H9 (cell line): Measurements from ENCODE around the gene CRACR2B. TPM values are rescaled to one million over a fixed set of nuclear protein-coding genes. Genes with fewer than 3 reads are reported as not detected.

Source experiments
- DNase-seq: peaks from one replicate; pipeline ENCODE4 v3.0.0-alpha.2; 2017
- H2AFZ ChIP-seq: one replicate; pipeline ENCODE4 v1.6.1; 2013; ENCODE audit warnings: mild to moderate bottlenecking, low read length, control low read depth, moderate library complexity
- H2AK5ac ChIP-seq: 2 replicates; pipeline ENCODE4 v1.6.1; 2013; ENCODE audit warnings: low read length, control low read depth, mixed read lengths; ENCODE audit not compliant: insufficient read length
- H2BK120ac ChIP-seq: one replicate; pipeline ENCODE4 v1.6.1; 2013; ENCODE audit warnings: low read depth, mild to moderate bottlenecking, low read length, control low read depth, inconsistent platforms; ENCODE audit not compliant: poor library complexity, severe bottlenecking
- H2BK12ac ChIP-seq: 2 replicates; pipeline ENCODE4 v1.6.1; 2013; ENCODE audit warnings: low read length, control low read depth, mixed read lengths, low read depth; ENCODE audit not compliant: insufficient read length
- H2BK15ac ChIP-seq: 2 replicates; pipeline ENCODE4 v1.6.1; 2013; ENCODE audit warnings: low read depth, low read length, control low read depth
- H2BK20ac ChIP-seq: one replicate; pipeline ENCODE4 v1.6.1; 2013; ENCODE audit warnings: low read depth, mild to moderate bottlenecking, low read length, control low read depth, inconsistent platforms; ENCODE audit not compliant: poor library complexity, severe bottlenecking
- H2BK5ac ChIP-seq: 2 replicates; pipeline ENCODE4 v1.6.1; 2013; ENCODE audit warnings: low read length, control low read depth, mixed read lengths; ENCODE audit not compliant: insufficient read length
- H3K14ac ChIP-seq: 2 replicates; pipeline ENCODE4 v1.6.1; 2013; ENCODE audit warnings: low read length, control low read depth; ENCODE audit not compliant: insufficient read depth
- H3K18ac ChIP-seq: 2 replicates; pipeline ENCODE4 v1.6.1; 2013; ENCODE audit warnings: low read depth, mild to moderate bottlenecking, mixed read lengths, low read length, control low read depth; ENCODE audit not compliant: insufficient read length
- H3K23ac ChIP-seq: 2 replicates; pipeline ENCODE4 v1.6.1; 2013; ENCODE audit warnings: low read length, control low read depth, mixed read lengths, low read depth; ENCODE audit not compliant: insufficient read length
- H3K23me2 ChIP-seq: 2 replicates; pipeline ENCODE4 v1.6.1; 2013; ENCODE audit warnings: low read depth, mild to moderate bottlenecking, mixed read lengths, low read length, control low read depth; ENCODE audit not compliant: insufficient read length, poor library complexity, severe bottlenecking
- H3K27ac ChIP-seq: 2 replicates; pipeline ENCODE4 v1.5.1; 2013; ENCODE audit warnings: low read length, control low read depth, mixed read lengths, low read depth; ENCODE audit not compliant: insufficient read length
- H3K27me3 ChIP-seq: 2 replicates; pipeline ENCODE4 v1.6.1; 2013; ENCODE audit warnings: low read length, control low read depth, inconsistent platforms; ENCODE audit not compliant: insufficient read depth
- H3K4ac ChIP-seq: 2 replicates; pipeline ENCODE4 v1.6.1; 2013; ENCODE audit warnings: low read depth, mild to moderate bottlenecking, control low read depth, inconsistent platforms, low read length, moderate library complexity
- H3K4me1 ChIP-seq: 2 replicates; pipeline ENCODE4 v1.6.1; 2013; ENCODE audit warnings: low read length, control low read depth, inconsistent platforms; ENCODE audit not compliant: insufficient read depth
- H3K4me2 ChIP-seq: 2 replicates; pipeline ENCODE4 v1.6.1; 2013; ENCODE audit warnings: low read length, control low read depth, mixed read lengths; ENCODE audit not compliant: insufficient read length, insufficient read depth
- H3K56ac ChIP-seq: 2 replicates; pipeline ENCODE4 v1.6.1; 2013; ENCODE audit warnings: low read depth, mild to moderate bottlenecking, mixed read lengths, low read length, control low read depth; ENCODE audit not compliant: insufficient read length
- H3K79me1 ChIP-seq: 2 replicates; pipeline ENCODE4 v1.6.1; 2013; ENCODE audit warnings: low read depth, mild to moderate bottlenecking, moderate library complexity, low read length, control low read depth, inconsistent platforms; ENCODE audit not compliant: insufficient read depth, poor library complexity, severe bottlenecking
- H3K79me2 ChIP-seq: 2 replicates; pipeline ENCODE4 v1.6.1; 2013; ENCODE audit warnings: low read length, control low read depth, inconsistent platforms; ENCODE audit not compliant: insufficient read depth
- H3K9ac ChIP-seq: 2 replicates; pipeline ENCODE4 v1.6.1; 2013; ENCODE audit warnings: low read length, control low read depth, mixed read lengths; ENCODE audit not compliant: insufficient read length; ENCODE audit errors: extremely low read depth
- H3K9me3 ChIP-seq: one replicate; pipeline ENCODE4 v1.6.1; 2013; ENCODE audit warnings: low read depth, low read length, inconsistent platforms; ENCODE audit not compliant: control insufficient read depth
- H3T11ph ChIP-seq: one replicate; pipeline ENCODE4 v1.6.1; 2013; ENCODE audit warnings: mild to moderate bottlenecking, low read length, control low read depth, inconsistent platforms
- H4K20me1 ChIP-seq: one replicate; pipeline ENCODE4 v1.6.1; 2013; ENCODE audit not compliant: control insufficient read depth, insufficient read length, insufficient read depth
- H4K5ac ChIP-seq: 2 replicates; pipeline ENCODE4 v1.6.1; 2013; ENCODE audit warnings: low read depth, mild to moderate bottlenecking, mixed read lengths, low read length, control low read depth; ENCODE audit not compliant: insufficient read length
- H4K8ac ChIP-seq: replicated peaks from 2 replicates; pipeline ENCODE4 v1.6.1; 2013; ENCODE audit warnings: low read length, control low read depth, mixed read lengths, low read depth; ENCODE audit not compliant: insufficient read length
- H4K91ac ChIP-seq: 2 replicates; pipeline ENCODE4 v1.6.1; 2013; ENCODE audit warnings: low read depth, mild to moderate bottlenecking, moderate library complexity, mixed read lengths, low read length, control low read depth; ENCODE audit not compliant: insufficient read length
- H3K27ac Mint-ChIP-seq, 3 experiments: 2 replicates in 2 of 3; 3 replicates in 1 of 3; pipeline ENCODE4 v1.8.0; 2020 to 2021; ENCODE audit warnings: mixed read lengths in 3 of 3, mild to moderate bottlenecking in 1 of 3, moderate library complexity in 1 of 3
- H3K27me3 Mint-ChIP-seq: 2 replicates; pipeline ENCODE4 v1.8.0; 2021; ENCODE audit warnings: low read depth, mild to moderate bottlenecking, moderate library complexity, mixed read lengths
- H3K36me3 Mint-ChIP-seq, 3 experiments: 2 replicates in 2 of 3; 3 replicates in 1 of 3; pipeline ENCODE4 v1.8.0; 2020 to 2021; ENCODE audit warnings: low read depth in 3 of 3, mixed read lengths in 3 of 3; ENCODE audit not compliant: insufficient read depth in 1 of 3
- H3K4me1 Mint-ChIP-seq, 2 experiments: 2 replicates each; pipeline ENCODE4 v1.8.0; 2020; ENCODE audit warnings: mixed read lengths in 2 of 2
- H3K4me3 Mint-ChIP-seq, 2 experiments: 2 replicates in 1 of 2; 3 replicates in 1 of 2; pipeline ENCODE4 v1.8.0; 2020 to 2021; ENCODE audit warnings: mild to moderate bottlenecking in 2 of 2, mixed read lengths in 2 of 2, moderate library complexity in 1 of 2
- H3K9me3 Mint-ChIP-seq, 2 experiments: 2 replicates in 1 of 2; 3 replicates in 1 of 2; pipeline ENCODE4 v1.8.0; 2020; ENCODE audit warnings: mild to moderate bottlenecking in 2 of 2, mixed read lengths in 2 of 2, moderate library complexity in 1 of 2
- WGBS: extraction: QIAGEN DNeasy Blood & Tissue Kit; methylation state at CpG from one replicate; pipeline ENCODE4 v1.1.7; 2013; ENCODE audit warnings: missing lambda C conversion rate, low lambda C conversion rate, mixed read lengths; ENCODE audit not compliant: insufficient read length; ENCODE audit errors: extremely low coverage; 5-methylcytosine and 5-hydroxymethylcytosine counted together
- total RNA-seq: library from RNA; stranded (reverse); gene quantifications from 2 replicates; pipeline ENCODE4 v1.2.1, GENCODE V29; 2021
- TF ChIP-seq, protein P1 (sequence below): fragments of 200-600 bp; sonication (generic); conservative IDR thresholded peaks from 3 replicates; pipeline ENCODE4 v1.8.0; 2021; ENCODE audit warnings: antibody characterized with exemption, mild to moderate bottlenecking

CRACR2B gene
- total RNA-seq, 1 experiment from 2014 or later, result 29.0 TPM

DNA sequence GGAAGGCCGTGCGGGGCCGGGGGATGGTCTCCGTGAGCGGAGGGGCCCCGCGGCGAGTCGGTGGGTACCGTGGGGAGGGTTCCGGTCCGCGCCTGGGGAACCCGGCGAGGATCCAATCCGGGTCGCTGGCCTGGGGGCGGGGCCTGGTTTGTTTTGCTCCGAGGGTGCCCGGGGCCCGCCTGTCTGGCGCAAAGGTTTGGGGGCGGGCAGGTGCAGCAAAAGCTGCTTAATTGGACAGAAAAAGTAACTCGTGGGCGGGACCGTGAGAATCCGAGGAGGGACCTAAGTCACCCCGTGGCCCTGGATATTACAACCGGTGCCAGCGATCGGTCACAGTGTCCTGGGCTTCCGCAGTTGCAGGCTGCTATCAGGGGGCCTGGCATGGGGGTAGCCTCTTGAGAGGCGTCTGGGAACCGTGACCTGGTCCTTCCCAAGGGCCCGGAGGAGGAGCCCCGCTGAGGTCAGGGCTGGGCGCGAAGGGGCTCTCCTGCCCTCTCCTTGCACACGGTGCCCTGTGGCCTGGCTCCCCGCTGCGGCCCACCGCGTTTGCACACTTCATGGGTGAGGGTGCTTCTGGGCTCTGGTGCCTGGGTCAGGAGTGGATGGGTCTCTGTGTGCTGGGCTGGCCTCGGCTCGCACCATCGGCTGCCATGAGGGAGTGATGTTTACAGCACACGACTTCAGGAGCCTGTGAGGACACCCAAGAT lies 7.6 kb upstream of the CRACR2B start:
- Histone ChIP-seq H3K9ac (no peak overlapping the region), H2BK5ac (no peak overlapping the region), H2AK5ac (no peak overlapping the region), H3K23me2 (peaks cover 5% of the 10 kb centered on the region), H4K8ac (no peak overlapping the region), H3K4me2 (peak overlapping the region; percentile 46), H3K56ac (no peak overlapping the region), H3K9me3 (no peaks in the 10 kb centered on the region), H2BK120ac (no peak overlapping the region), H2BK15ac (no peak overlapping the region), H4K20me1 (no peaks in the 10 kb centered on the region), H3K18ac (no peak overlapping the region), H4K5ac (no peak overlapping the region), H3K79me1 (no peaks in the 10 kb centered on the region), H2AFZ (no peak overlapping the region), H3K4me1 (no peaks in the 10 kb centered on the region), H3K79me2 (no peaks in the 10 kb centered on the region), H3T11ph (no peak overlapping the region), H3K14ac (no peak overlapping the region; the same call in 1 of the 2 replicates), H2BK20ac (no peak overlapping the region), H3K23ac (no peak overlapping the region), H3K27me3 (no peaks in the 10 kb centered on the region), H2BK12ac (no peak overlapping the region), H3K4ac (no peak overlapping the region), H4K91ac (no peak overlapping the region), H3K27ac (no peak overlapping the region)
- TF ChIP-seq, protein P1, sequence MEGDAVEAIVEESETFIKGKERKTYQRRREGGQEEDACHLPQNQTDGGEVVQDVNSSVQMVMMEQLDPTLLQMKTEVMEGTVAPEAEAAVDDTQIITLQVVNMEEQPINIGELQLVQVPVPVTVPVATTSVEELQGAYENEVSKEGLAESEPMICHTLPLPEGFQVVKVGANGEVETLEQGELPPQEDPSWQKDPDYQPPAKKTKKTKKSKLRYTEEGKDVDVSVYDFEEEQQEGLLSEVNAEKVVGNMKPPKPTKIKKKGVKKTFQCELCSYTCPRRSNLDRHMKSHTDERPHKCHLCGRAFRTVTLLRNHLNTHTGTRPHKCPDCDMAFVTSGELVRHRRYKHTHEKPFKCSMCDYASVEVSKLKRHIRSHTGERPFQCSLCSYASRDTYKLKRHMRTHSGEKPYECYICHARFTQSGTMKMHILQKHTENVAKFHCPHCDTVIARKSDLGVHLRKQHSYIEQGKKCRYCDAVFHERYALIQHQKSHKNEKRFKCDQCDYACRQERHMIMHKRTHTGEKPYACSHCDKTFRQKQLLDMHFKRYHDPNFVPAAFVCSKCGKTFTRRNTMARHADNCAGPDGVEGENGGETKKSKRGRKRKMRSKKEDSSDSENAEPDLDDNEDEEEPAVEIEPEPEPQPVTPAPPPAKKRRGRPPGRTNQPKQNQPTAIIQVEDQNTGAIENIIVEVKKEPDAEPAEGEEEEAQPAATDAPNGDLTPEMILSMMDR, result no peak
- H3K4me3 Mint-ChIP-seq, result peak overlapping the region; percentile 76 to 87
- peaks cover 11 to 25% of the 10 kb centered on the region in 2 experiments for H3K4me1 Mint-ChIP-seq
- H3K9me3 Mint-ChIP-seq, result no peaks in the 10 kb centered on the region; a peak in 1 of 5 replicates
- H3K36me3 Mint-ChIP-seq, result peaks cover 2 to 23% (median 10%) of the 10 kb centered on the region in 3 experiments; a peak in 6 of 7 replicates
- H3K27me3 Mint-ChIP-seq, result peaks cover 4% of the 10 kb centered on the region
- WGBS, result no CpG with 5 or more reads among the region's 47 CpGs
- H3K27ac Mint-ChIP-seq, result peak overlapping the region in 1 of 3 experiments; percentile 85; a peak in 1 of 7 replicates
- DNase-seq, result peak; percentile 83
